ENCODE data around the gene PARVB.

The PARVB gene

GRCh38 chr22:44129619-44129976 lies 105.5 kb downstream of the PARVB start:
- H3K4me3 ChIP-seq (ENCODE audit: low read depth, low read length) = no peak overlapping the region
- no peak for DNase-seq (ENCODE audit: low read depth)
- TF ChIP-seq POLR2A (IDR thresholded peaks at IDR 0.05; ENCODE audit: extremely low read depth, insufficient read length) (no peak), MYC (IDR thresholded peaks at IDR 0.05; ENCODE audit: low read depth, low read length) (no peak), MAX (IDR thresholded peaks at IDR 0.05; ENCODE audit: low read depth, low read length) (no peak)
- TF ChIP-seq, protein P1, sequence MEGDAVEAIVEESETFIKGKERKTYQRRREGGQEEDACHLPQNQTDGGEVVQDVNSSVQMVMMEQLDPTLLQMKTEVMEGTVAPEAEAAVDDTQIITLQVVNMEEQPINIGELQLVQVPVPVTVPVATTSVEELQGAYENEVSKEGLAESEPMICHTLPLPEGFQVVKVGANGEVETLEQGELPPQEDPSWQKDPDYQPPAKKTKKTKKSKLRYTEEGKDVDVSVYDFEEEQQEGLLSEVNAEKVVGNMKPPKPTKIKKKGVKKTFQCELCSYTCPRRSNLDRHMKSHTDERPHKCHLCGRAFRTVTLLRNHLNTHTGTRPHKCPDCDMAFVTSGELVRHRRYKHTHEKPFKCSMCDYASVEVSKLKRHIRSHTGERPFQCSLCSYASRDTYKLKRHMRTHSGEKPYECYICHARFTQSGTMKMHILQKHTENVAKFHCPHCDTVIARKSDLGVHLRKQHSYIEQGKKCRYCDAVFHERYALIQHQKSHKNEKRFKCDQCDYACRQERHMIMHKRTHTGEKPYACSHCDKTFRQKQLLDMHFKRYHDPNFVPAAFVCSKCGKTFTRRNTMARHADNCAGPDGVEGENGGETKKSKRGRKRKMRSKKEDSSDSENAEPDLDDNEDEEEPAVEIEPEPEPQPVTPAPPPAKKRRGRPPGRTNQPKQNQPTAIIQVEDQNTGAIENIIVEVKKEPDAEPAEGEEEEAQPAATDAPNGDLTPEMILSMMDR (IDR thresholded peaks at IDR 0.05; ENCODE audit: low read depth, low read length) = no peak

DNA sequence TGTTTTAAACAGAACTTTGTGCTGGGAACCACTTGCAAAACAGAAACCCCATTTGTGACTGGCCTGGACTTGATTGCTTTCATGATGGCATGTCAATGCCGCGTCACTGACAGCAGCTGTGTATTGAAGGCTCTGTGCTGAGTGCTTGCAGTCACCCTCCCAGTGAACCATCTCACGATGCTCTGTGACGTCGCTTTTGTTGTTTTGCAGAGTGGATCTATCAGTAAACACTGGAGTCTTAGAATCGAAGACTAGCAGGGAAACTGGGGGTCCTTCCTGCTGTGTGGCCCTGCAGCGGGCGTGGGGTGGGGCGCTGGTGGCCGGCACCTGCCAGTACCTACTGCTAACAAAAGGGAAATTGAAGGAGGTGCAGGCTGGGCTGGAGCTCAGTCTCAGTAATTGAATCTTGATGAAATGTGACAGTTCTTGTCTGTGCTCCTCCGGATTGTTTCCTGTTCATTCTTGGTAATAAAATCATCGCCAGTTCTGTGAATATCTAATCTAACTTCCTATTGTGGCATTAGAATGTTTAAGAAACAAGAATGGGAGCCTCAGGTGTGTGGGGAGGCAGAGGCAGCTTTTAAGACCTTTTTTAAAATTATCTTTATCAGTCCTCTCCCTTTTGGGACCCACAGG lies 106.1 kb downstream of the PARVB start:
- TF ChIP-seq MAX (IDR thresholded peaks at IDR 0.05; ENCODE audit: low read depth, low read length) (no peak), MYC (IDR thresholded peaks at IDR 0.05; ENCODE audit: low read depth, low read length) (no peak), POLR2A (IDR thresholded peaks at IDR 0.05; ENCODE audit: extremely low read depth, insufficient read length) (no peak)
- TF ChIP-seq, protein P1 (IDR thresholded peaks at IDR 0.05; ENCODE audit: low read depth, low read length) = no peak
- no peak for DNase-seq (ENCODE audit: low read depth)
- H3K4me3 ChIP-seq (ENCODE audit: low read depth, low read length) = no peak overlapping the region

DNA sequence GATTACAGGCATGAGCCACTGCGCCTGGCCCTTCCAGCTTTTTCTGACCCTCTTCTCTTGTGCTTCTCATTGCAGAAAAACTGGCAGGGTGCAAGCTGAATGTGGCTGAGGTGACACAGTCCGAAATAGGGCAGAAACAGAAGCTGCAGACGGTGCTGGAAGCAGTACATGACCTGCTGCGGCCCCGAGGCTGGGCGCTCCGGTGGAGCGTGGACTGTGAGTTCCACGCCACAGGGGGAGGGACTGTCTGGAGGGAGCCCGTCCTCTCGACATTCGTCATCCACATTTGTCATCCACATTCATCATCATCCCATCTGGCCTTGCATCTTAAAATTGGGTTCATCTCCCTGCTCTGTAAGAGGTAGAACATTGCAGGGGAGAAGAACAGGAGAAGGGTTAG lies 107.3 kb downstream of the PARVB start:
- no peak for DNase-seq (ENCODE audit: low read depth)
- TF ChIP-seq, protein P1 (IDR thresholded peaks at IDR 0.05; ENCODE audit: low read depth, low read length) = no peak
- TF ChIP-seq POLR2A (IDR thresholded peaks at IDR 0.05; ENCODE audit: extremely low read depth, insufficient read length) (no peak), MAX (IDR thresholded peaks at IDR 0.05; ENCODE audit: low read depth, low read length) (no peak), MYC (IDR thresholded peaks at IDR 0.05; ENCODE audit: low read depth, low read length) (no peak)
- H3K4me3 ChIP-seq (ENCODE audit: low read depth, low read length) = no peak overlapping the region

- no peak overlapping the region for H3K4me3 ChIP-seq (ENCODE audit: low read depth, low read length)
- TF ChIP-seq, protein P1 (IDR thresholded peaks at IDR 0.05; ENCODE audit: low read depth, low read length) = no peak
- TF ChIP-seq MAX (IDR thresholded peaks at IDR 0.05; ENCODE audit: low read depth, low read length) = no peak
- no peak for TF ChIP-seq MYC (IDR thresholded peaks at IDR 0.05; ENCODE audit: low read depth, low read length)
- TF ChIP-seq POLR2A (IDR thresholded peaks at IDR 0.05; ENCODE audit: extremely low read depth, insufficient read length) = no peak
- DNase-seq (ENCODE audit: low read depth) = no peak
These were observed 108.0 kb downstream of the PARVB start for GRCh38 chr22:44131989-44132685.

DNA sequence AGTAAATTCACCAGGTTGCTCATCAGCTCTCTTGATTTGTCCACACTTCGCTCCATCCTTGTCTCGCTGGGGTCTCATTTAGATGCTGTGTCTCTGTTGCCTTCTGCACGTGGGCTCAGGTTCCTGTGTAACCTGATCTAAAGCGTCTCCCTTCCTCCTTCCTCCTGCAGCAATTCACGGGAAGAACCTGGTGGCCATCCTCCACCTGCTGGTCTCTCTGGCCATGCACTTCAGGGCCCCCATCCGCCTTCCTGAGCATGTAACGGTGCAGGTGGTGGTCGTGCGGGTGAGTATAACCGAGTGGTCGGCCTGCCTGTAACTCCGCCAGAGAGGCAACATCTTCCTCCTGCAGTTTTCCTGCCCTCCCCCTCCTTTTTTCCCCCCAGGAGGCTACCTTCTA lies 108.6 kb downstream of the PARVB start:
- no peak for DNase-seq (ENCODE audit: low read depth)
- TF ChIP-seq POLR2A (IDR thresholded peaks at IDR 0.05; ENCODE audit: extremely low read depth, insufficient read length) (no peak), MYC (IDR thresholded peaks at IDR 0.05; ENCODE audit: low read depth, low read length) (no peak), MAX (IDR thresholded peaks at IDR 0.05; ENCODE audit: low read depth, low read length) (no peak)
- TF ChIP-seq, protein P1 (IDR thresholded peaks at IDR 0.05; ENCODE audit: low read depth, low read length) = no peak
- no peak overlapping the region for H3K4me3 ChIP-seq (ENCODE audit: low read depth, low read length)
